Heart left ventricle (tissue), 16 donors: ENCODE data around the gene KCNQ1OT1. TPM values are rescaled to one million over a fixed set of nuclear protein-coding genes. Genes with fewer than 3 reads are reported as not detected.
A peak's percentile ranks its signal among the peaks of the same experiment; 100 is the strongest.

Experiments used
- ATAC-seq, 4 donors: fragments of 200-7000 bp; cut with Tn5 transposase; one replicate each; pipeline ENCODE4 v1.9.1; 2020 to 2022; ENCODE audit warnings: moderate library complexity in 4 of 4, mild to moderate bottlenecking in 3 of 4, moderate number of reproducible peaks in 1 of 4
- DNase-seq, 5 donors: peaks; one replicate each; pipeline ENCODE4 v3.0.0-alpha.2; 2020
- H3K27ac ChIP-seq, 12 donors: fragments of 200-600 bp; sonication (generic) in 4 of 12; one replicate each; pipeline versions ENCODE4 v1.5.0 to v1.8.0; 2016 to 2022; ENCODE audit warnings: mild to moderate bottlenecking in 2 of 12
- H3K27me3 ChIP-seq, 9 donors: fragments of 200-600 bp; sonication (generic) in 2 of 9; one replicate each; pipeline versions ENCODE4 v1.5.1 to v1.8.0; 2016 to 2022; ENCODE audit warnings: mild to moderate bottlenecking in 3 of 9
- H3K36me3 ChIP-seq, 9 donors: fragments of 200-600 bp; sonication (generic) in 2 of 9; one replicate each; pipeline versions ENCODE4 v1.5.0 to v1.8.0; 2018 to 2022; ENCODE audit warnings: mild to moderate bottlenecking in 2 of 9
- H3K4me1 ChIP-seq, 12 donors: fragments of 200-600 bp; sonication (generic) in 4 of 12; one replicate each; pipeline versions ENCODE4 v1.5.0 to v1.8.0; 2016 to 2022; ENCODE audit warnings: mild to moderate bottlenecking in 3 of 12
- H3K4me3 ChIP-seq, 12 donors: fragments of 200-600 bp; sonication (generic) in 4 of 12; one replicate each; pipeline versions ENCODE4 v1.5.0 to v1.8.0; 2017 to 2022; ENCODE audit warnings: mild to moderate bottlenecking in 9 of 12, moderate library complexity in 4 of 12
- H3K9me3 ChIP-seq, 12 donors: fragments of 200-600 bp; sonication (generic) in 4 of 12; one replicate each; pipeline versions ENCODE4 v1.5.0 to v1.8.0; 2016 to 2022; ENCODE audit warnings: mild to moderate bottlenecking in 1 of 12
- POLR2A ChIP-seq, 2 donors: fragments of 450-650 bp; IDR thresholded peaks; one replicate each; pipeline ENCODE4 v1.6.1; 2017; ENCODE audit warnings: antibody characterized with exemption in 2 of 2, mild to moderate bottlenecking in 2 of 2, moderate library complexity in 2 of 2
- WGBS, 4 donors: extraction: QIAGEN DNeasy Blood & Tissue Kit in 2 of 4; methylation state at CpG; one replicate each; pipeline versions ENCODE4 v1.1.5 to v1.1.7; 2013 to 2018; 5-methylcytosine and 5-hydroxymethylcytosine counted together
- intact Hi-C, 10 donors: fragments of 100-400 bp; cut with DNase I; formaldehyde crosslinking; loops; one replicate each; pipeline versions ENCODE4 v1.11.1 to v1.14.2; 2022
- polyA plus RNA-seq, 2 donors: library from polyadenylated mRNA; stranded (reverse); fragments of 200-250 nt; gene quantifications; one replicate each; pipeline ENCODE4 v1.2.3, GENCODE V29; 2013
- total RNA-seq, 9 donors: library from RNA; depleted of rRNA in 2 of 9; stranded (reverse); fragments of >200 nt in 2 of 9; fragmentation: NEBNext Ultra II Directional in 3 of 9; extraction: Animal tissue kit (Norgen Biotek cat#: 25700) in 3 of 9; gene quantifications; one replicate each; pipeline versions ENCODE4 v1.1.0 to v1.2.4, GENCODE V29; 2016 to 2023
- TF ChIP-seq, protein P1 (sequence below), 12 donors: fragments of 200-600 bp; sonication (generic) in 4 of 12; IDR thresholded peaks; one replicate each; pipeline versions ENCODE4 v1.5.0 to v1.8.0; 2018 to 2022; ENCODE audit warnings: antibody characterized with exemption in 12 of 12, mild to moderate bottlenecking in 5 of 12
- donor health status: ischemic (EF 13 %, LVEDD 7.1; RV severe dilation, severe dysfunction).
- donor health status: healthy with polysubstance abuse.
- donor health status: DM: no; HTN: yes; CAD: no.
- donor health status: DM: no; HTN: no; CAD: no.
- donor health status: ischemic (EF 25% LVEDD 6.9; RV normal size, moderate dysfunction).
- donor health status: ischemic (EF 25% LVEDD 5.7; RV mildly dilated, moderate dysfunction).
- donor health status: healthy.
- donor health status: DM: yes; HTN: yes; CAD: no.
- donor health status: ischemic (EF 35%, LVEDD 5.7; RV mildly dilated, moderate dysfunction).
- donor health status: nonischemic (EF 11% LVEDD 7.7; RV severe dilation, severe dysfunction).
- donor health status: DM: yes; HTN: yes; CAD: no.
- donor health status: PGD.
- donor health status: ischemic (EF 29% LVEDD 5.4; RV normal size, mild dysfunction).
- donor health status: nonischemic (EF 23%, LVEDD 6.1; RV moderate dilation, normal function).

Gene KCNQ1OT1
- total and polyA plus RNA-seq, 11 donors, result 0.14 to 0.93 (median 0.40) TPM

DNA sequence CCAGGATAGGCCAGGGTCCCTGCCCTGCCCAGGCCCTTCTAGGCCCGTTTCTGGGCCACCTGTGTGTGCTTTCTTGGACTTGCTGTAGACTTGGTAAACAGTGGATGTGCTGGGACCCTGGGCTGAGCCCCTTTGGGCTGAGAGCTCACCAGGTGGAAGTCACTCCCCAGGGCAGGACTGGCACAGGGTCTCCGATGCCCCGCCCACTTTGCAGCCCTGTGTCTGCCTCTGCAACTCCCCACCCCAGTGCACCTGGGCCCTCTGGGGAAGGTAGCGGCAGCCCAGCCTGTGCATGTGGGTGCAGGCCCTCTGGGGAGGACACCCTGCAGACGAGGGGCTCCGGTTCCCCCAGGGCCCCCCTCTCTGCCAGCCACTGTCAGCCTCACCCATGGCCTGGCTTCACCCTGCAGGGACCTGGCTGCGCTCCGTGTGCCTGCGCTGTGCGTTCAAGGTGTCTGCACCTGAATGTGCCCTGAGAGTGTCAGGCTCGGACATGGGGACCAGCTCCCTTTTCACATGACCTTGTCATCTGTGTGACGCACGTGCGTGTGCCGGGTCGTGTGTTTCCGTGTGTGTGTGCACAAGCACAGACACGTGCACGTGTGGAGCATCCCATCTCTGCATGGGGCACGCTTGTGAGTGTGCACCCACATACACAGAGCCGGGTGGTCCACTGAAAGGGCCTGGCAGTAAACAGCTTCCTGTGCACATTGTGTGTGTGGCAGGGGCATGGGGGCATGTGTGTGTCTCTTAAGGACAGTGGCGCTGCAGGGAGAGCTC lies 118.5 kb downstream of the KCNQ1OT1 start:
- ATAC-seq, result no peak
- H3K27me3 ChIP-seq, result no peaks in the 10 kb centered on the region
- peaks cover 0 to 9% (median 0%) of the 10 kb centered on the region in 9 donors for H3K36me3 ChIP-seq
- TF ChIP-seq, protein P1, sequence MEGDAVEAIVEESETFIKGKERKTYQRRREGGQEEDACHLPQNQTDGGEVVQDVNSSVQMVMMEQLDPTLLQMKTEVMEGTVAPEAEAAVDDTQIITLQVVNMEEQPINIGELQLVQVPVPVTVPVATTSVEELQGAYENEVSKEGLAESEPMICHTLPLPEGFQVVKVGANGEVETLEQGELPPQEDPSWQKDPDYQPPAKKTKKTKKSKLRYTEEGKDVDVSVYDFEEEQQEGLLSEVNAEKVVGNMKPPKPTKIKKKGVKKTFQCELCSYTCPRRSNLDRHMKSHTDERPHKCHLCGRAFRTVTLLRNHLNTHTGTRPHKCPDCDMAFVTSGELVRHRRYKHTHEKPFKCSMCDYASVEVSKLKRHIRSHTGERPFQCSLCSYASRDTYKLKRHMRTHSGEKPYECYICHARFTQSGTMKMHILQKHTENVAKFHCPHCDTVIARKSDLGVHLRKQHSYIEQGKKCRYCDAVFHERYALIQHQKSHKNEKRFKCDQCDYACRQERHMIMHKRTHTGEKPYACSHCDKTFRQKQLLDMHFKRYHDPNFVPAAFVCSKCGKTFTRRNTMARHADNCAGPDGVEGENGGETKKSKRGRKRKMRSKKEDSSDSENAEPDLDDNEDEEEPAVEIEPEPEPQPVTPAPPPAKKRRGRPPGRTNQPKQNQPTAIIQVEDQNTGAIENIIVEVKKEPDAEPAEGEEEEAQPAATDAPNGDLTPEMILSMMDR (IDR thresholded peaks at IDR 0.05), result no peak
- TF ChIP-seq POLR2A (IDR thresholded peaks at IDR 0.05), result no peak
- 91 to 95% (median 94%) methylated on average over 14 to 22 of the region's 22 CpGs for WGBS, 4 donors
- intact Hi-C loops, result no loop called here
- peaks cover 0 to 46% (median 4%) of the 10 kb centered on the region in 12 donors for H3K4me1 ChIP-seq
- no peaks in the 10 kb centered on the region for H3K9me3 ChIP-seq
- no peak overlapping the region for H3K4me3 ChIP-seq
- DNase-seq, result peak in 4 of 5 donors; percentile 5 to 40 (median 20)
- H3K27ac ChIP-seq, result no peak overlapping the region

GRCh38 chr11:2580571-2581001 lies 119.2 kb downstream of the KCNQ1OT1 start:
- H3K36me3 ChIP-seq, result peaks cover 0 to 9% (median 0%) of the 10 kb centered on the region in 9 donors

GRCh38 chr11:2580061-2580421 lies 119.8 kb downstream of the KCNQ1OT1 start:
- DNase-seq (peak; percentile 17 to 62 (median 22)), ATAC-seq (peak in 2 of 4 donors; percentile 25 to 39)
- no peaks in the 10 kb centered on the region for H3K9me3 ChIP-seq
- H3K27me3 ChIP-seq, result no peaks in the 10 kb centered on the region
- TF ChIP-seq, protein P1 (IDR thresholded peaks at IDR 0.05), result no peak
- no peak for TF ChIP-seq POLR2A (IDR thresholded peaks at IDR 0.05)
- intact Hi-C loops, result no loop called here
- H3K27ac ChIP-seq, result no peak overlapping the region
- peaks cover 0 to 46% (median 4%) of the 10 kb centered on the region in 12 donors for H3K4me1 ChIP-seq
- no peak overlapping the region for H3K4me3 ChIP-seq
- WGBS, 4 donors, result 54 to 68% (median 61%) methylated on average over 10 of the region's 10 CpGs
- H3K36me3 ChIP-seq, result peaks cover 0 to 6% (median 0%) of the 10 kb centered on the region in 9 donors

More at GRCh38 chr11:2580571-2581001, 119.2 kb downstream of the KCNQ1OT1 start:
- TF ChIP-seq, protein P1 (IDR thresholded peaks at IDR 0.05), result no peak
- TF ChIP-seq POLR2A (IDR thresholded peaks at IDR 0.05), result no peak
- H3K9me3 ChIP-seq, result no peaks in the 10 kb centered on the region
- WGBS, 4 donors, result 83 to 90% (median 88%) methylated on average over 8 to 13 of the region's 13 CpGs
- H3K27ac ChIP-seq, result no peak overlapping the region
- H3K4me3 ChIP-seq, result no peak overlapping the region
- no peaks in the 10 kb centered on the region for H3K27me3 ChIP-seq
- peaks cover 0 to 46% (median 4%) of the 10 kb centered on the region in 12 donors for H3K4me1 ChIP-seq
- no peak for ATAC-seq
- intact Hi-C loops, result no loop called here
- DNase-seq, result peak in 4 of 5 donors; percentile 4 to 42 (median 22)

DNA sequence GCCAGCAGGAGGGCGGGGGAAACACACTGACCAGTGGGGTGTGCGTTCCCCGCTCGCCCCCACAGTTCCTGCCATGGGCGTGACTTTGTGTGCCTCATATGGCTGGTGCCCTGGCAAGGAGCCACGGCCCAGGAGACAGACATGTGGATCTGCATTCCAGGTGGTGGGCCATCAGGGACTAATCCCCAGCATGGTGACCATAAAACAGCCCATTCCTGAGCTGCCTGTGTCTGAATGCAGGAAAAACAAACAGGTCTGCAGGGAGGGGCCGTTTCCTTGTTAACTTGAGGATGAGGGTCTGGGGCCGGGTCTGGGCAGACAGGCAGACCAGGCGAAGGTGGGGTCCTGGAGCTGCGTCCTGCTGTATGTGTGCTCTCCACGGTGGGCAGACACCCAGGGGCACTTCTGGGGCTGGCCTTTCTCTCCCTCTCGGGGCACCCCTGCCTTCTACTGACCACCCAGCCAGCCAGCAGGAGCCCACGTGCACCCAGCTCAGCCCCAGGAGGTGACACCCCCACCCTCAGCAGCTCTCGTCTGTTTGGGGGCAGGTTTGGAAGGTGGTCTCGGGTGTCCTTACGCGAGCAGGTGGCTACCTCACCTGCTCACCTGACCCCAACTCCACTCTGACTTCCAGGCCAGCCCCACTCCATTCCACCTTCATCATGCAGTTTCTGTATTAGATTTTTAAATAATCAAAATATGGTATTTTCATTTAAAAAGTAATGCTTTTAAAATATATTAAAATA lies 120.3 kb downstream of the KCNQ1OT1 start:
- WGBS, 4 donors, result 73 to 78% (median 76%) methylated on average over 15 to 17 of the region's 17 CpGs
- DNase-seq (peak; percentile 5 to 60 (median 29)), ATAC-seq (no peak)
- intact Hi-C loops, result no loop called here
- Histone ChIP-seq H3K9me3 (no peaks in the 10 kb centered on the region), H3K27ac (no peak overlapping the region), H3K4me1 (peaks cover 0 to 46% (median 4%) of the 10 kb centered on the region in 12 donors), H3K36me3 (peaks cover 0 to 7% (median 0%) of the 10 kb centered on the region in 9 donors), H3K4me3 (no peak overlapping the region), H3K27me3 (no peaks in the 10 kb centered on the region)
- TF ChIP-seq, protein P1 (IDR thresholded peaks at IDR 0.05), result no peak
- no peak for TF ChIP-seq POLR2A (IDR thresholded peaks at IDR 0.05)
